GM12864 (cell line): ENCODE measurements around the gene SLC7A6OS.

Source experiments
- DNase-seq: peaks from one replicate; pipeline ENCODE4 v3.0.0-alpha.2; 2011; ENCODE audit warnings: low read depth
- H3K4me3 ChIP-seq: 2 replicates; pipeline ENCODE4 v1.5.1; 2011; ENCODE audit warnings: mild to moderate bottlenecking, low read depth, low read length, control low read depth
- CTCF ChIP-seq: IDR thresholded peaks from 2 replicates; pipeline ENCODE4 v1.5.1; 2011; ENCODE audit warnings: low read depth, mild to moderate bottlenecking, moderate library complexity, low read length, control low read depth, inconsistent platforms; ENCODE audit errors: missing control alignments

SLC7A6OS gene

GRCh38 chr16:68287276-68288251 is 23.2 kb downstream of the SLC7A6OS start:
- DNase-seq: no peak
- H3K4me3 ChIP-seq: no peak overlapping the region
- TF ChIP-seq CTCF: no peak

- peak; percentile 59 for DNase-seq
- H3K4me3 ChIP-seq: no peak overlapping the region; the same call in 1 of the 2 replicates
- no peak for TF ChIP-seq CTCF
Measured at GRCh38 chr16:68286153-68287074, 24.3 kb downstream of the SLC7A6OS start.

- H3K4me3 ChIP-seq: peak overlapping the region; percentile 8; the same call in 1 of the 2 replicates
- no peak for TF ChIP-seq CTCF
- DNase-seq: no peak
Measured at GRCh38 chr16:68285683-68286082, 25.1 kb downstream of the SLC7A6OS start.

GRCh38 chr16:68284847-68285246 is 25.9 kb downstream of the SLC7A6OS start:
- H3K4me3 ChIP-seq: peak overlapping the region; percentile 8; the same call in 1 of the 2 replicates
- DNase-seq: peak; percentile 72
- no peak for TF ChIP-seq CTCF

GRCh38 chr16:68283801-68284598 is 26.7 kb downstream of the SLC7A6OS start:
- TF ChIP-seq CTCF: no peak
- peak; percentile 49 for DNase-seq
- H3K4me3 ChIP-seq: peak overlapping the region; percentile 23; the same call in 1 of the 2 replicates

- no peak for TF ChIP-seq CTCF
- no peak for DNase-seq
- peak overlapping the region; percentile 23; the same call in 1 of the 2 replicates for H3K4me3 ChIP-seq
Measured at GRCh38 chr16:68283346-68283745, 27.4 kb downstream of the SLC7A6OS start.
